GM18858 (cell line): Measurements from ENCODE around the gene VPS37C.
"Not testable (repeated sequence)": the region's sequence is repeated elsewhere in the genome, so short reads cannot be mapped to it uniquely, and the experiment has no call there.

Experiments used
- ATAC-seq: cut with Tn5 transposase; IDR thresholded peaks from one replicate; pipeline ENCODE4 v1.9.1; 2021; ENCODE audit not compliant: unreplicated experiment

Gene VPS37C

DNA sequence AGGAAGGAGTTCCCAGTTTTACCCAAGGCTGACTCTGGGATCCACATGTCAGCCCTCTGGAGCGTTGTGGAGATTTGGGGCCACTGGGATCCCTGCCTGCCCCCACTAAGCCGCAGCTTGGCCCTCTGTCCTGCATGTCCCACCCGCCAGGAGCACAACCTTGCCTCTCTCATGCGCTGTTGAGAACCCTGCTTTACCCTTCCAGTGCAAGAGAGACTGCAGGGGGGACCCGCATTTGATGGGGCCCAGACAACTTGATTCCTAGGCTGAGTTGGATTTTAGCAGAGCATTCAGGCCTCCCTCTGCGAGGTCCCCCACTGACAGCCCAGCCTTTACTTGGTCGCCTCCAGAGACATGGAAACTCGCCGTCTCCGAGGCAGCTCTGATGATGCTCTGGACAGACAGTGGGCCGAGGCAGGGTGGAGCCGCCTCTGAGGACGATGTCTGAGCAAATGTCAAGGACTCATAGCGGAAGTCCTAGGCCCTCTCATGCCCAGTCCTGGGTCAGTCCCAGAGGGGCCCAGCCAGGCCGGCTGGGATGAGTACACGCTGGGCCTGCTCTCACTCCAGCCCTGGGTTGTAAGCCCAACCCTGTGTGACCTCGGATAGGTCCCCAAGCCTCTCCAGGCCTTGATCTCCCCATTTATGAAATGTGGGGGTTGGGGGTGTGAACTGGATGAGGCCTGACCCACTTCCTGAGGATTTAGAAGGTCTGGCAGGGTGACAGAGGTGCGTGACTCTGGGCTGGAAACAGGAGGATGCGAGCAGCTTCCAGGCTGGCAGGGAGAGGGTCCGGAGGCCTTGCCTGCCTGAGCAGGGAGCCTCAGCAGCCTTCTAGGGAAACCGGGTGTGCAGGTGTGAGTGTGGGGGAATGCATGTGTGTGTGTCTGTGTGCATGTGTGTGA, 58.3 kb downstream of the VPS37C start:
- no peak for ATAC-seq

DNA sequence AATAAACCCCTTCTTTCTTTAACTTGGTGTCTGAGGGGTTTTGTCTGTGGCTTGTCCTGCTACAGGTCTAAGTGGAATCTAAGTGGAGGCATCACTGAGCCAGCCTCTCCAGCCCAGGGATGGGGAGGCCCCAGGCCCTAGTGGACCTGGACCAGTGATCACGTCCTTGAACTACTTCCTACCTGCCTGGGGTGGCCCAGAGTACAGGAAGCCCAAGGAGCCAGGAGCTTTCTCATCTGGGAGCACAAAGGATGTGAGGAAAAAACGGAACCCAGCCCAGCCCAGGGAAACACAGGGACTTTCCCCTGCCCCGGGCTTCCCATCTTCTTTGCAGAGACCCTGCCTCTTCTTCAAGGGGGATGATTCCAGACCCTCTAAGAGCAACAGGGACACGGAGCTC, 62.4 kb downstream of the VPS37C start:
- ATAC-seq: no peak

- ATAC-seq: not testable (repeated sequence)
These were observed 63.0 kb downstream of the VPS37C start for GRCh38 chr11:61098261-61098660.

DNA sequence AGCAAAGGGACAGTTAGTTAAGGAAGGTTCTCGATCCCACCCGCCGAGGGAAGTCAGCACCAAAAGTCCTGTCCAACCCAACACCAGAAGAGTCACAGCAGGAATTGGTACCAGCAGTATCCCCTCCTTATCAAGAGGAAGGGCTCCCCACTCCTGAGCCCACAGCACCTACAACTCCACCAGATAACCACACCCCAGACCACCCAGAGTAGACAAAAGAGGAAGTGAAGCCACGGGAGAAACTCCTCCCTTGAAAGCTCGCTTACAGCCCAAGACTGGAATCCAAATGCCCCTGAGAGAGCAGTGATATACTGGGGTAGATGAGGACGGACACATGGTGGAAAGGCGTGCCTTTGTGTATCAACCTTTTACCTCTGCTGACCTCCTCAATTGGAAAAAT, 66.2 kb downstream of the VPS37C start:
- ATAC-seq: no peak

DNA sequence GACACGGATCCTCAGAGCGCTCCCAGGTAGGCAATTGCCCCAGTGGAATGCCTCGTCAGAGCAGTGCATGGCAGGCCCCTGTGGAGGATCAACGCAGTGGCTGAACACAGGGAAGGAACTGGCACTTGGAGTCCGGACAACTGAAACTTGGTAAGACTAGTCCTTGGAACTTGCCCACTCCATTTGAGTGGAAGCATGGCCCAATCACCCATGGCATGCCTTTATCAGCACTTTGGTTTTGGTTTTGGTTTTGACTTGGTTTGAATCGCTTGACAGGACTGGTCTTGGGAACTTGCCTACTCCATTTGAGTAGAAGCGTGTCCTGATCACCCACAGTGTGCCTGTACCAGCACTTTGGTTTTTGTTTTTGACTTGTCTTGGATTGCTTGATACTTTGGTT, 67.1 kb downstream of the VPS37C start:
- ATAC-seq: not testable (repeated sequence)

- no peak for ATAC-seq
These were observed 68.1 kb downstream of the VPS37C start for GRCh38 chr11:61092908-61093763.

- ATAC-seq: no peak
These were observed 68.9 kb downstream of the VPS37C start for GRCh38 chr11:61092280-61092766.

DNA sequence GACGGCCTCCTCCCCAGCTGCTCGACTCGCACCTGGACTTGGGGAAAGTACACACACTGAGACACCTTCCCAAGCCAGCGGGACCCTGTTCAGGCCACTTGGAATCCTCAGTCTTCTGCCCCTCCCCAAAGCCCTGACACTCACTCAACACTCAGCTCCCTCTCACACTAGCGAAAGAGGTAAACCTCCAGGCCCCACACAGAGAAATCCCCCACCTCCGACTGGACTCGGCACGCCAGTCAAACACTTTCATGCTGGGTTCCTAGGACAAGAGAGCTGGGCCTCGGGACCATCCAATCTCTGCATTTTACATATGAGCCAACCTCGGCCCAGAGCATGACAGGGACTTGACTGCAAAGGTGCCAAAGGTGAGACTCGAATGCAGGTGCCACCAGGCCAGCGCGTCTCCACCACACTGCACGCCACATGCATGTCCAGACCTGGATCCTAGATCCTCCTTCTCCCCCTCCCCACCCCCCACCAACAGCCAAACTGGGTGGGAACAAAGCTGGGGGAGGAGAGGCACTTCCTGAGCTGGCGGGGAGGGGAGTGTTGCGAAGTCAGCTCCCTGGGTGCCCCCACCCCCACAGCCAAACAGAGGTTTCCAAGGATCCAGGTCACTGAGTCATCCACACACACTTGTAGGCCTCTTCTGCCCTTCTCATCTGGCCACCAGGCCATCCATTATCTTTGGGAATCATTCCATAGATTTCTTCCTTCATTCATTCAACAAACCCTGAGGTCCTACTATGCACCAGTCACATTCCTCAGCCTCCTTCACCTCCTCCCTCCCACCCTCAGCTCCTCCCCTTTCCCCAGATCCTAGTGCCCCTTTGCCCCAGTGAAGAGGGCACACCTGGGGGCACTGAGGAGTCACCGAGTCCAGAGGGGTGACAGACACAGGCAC, 69.6 kb downstream of the VPS37C start:
- no peak for ATAC-seq

GRCh38 chr11:61090982-61091372, 70.2 kb downstream of the VPS37C start:
- ATAC-seq: no peak

GRCh38 chr11:61090521-61090920, 70.7 kb downstream of the VPS37C start:
- no peak for ATAC-seq

DNA sequence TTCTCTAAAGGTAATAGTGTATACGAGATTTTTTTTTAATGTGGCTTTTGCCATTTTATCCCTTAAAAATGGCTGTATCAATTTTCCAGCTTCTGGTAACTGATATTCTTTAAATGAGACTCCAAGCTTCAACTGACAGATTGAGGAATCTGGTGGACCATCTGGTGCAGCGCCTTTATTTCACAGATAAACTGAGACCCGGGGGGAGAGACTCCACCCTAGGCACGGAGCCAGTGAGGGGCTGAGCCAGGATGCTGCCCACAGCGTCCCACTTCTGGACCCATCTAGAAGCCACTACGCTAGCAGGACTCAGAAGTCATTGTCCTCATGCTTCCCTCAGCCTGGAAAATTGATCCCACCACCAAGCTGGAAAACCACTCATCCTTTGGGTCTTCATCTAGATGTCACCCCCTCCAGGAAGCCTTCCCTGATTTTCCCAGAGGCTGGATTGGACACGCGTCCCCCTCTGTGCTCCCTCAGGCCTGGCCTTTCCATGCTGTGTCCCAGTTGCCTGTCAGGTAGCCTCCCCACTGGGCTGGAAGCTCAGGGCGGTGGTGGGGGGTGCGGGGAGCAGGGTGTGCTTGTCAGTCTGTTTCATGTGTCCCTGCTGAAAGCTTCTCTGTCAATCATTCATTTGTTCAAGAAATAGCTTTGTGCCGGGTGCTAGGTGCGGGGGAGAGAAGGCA, 71.3 kb downstream of the VPS37C start:
- no peak for ATAC-seq

GRCh38 chr11:61087426-61088119, 73.7 kb downstream of the VPS37C start:
- no peak for ATAC-seq

- ATAC-seq: no peak
These were observed 77.6 kb downstream of the VPS37C start for GRCh38 chr11:61083601-61084147.

- ATAC-seq: no peak
These were observed 78.2 kb downstream of the VPS37C start for GRCh38 chr11:61082931-61083531.

DNA sequence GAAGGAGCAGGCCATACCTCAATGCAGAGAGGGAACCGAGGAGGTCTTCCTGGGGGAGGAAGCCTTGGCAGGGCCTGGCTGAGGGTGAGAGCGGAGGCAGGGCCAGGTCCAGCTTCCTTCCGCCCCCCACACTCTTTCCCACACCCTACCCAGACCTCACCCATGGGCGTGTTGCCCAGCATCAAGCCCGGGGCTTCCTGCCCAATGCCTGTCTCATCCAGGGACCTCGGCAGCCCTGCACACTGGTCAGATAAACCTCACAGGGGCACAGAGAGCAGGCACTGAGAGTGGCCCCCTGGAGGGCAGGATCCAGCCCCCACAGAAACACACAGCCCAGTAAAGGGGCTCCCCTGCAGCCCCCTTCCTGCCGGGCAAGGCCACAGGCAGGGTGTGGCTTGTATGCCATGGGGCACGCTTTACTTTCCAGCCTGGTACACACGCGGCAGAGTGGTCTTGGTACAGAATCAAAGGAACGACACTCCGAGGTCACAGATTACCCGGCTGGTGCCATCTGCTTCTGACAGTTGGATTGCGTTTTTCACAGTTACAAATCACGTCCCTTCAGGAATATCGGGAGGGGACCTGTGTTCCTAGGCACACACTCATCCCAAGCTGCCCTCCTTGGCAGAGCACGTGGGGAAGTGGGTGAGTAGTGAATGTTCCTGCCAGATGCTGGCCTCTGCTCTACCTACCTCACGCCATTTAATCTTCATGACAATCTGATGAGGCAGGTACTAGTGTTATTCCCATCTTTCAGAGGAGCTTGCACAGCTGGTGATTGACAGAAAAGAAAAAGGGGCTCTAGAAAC, 79.0 kb downstream of the VPS37C start:
- no peak for ATAC-seq

DNA sequence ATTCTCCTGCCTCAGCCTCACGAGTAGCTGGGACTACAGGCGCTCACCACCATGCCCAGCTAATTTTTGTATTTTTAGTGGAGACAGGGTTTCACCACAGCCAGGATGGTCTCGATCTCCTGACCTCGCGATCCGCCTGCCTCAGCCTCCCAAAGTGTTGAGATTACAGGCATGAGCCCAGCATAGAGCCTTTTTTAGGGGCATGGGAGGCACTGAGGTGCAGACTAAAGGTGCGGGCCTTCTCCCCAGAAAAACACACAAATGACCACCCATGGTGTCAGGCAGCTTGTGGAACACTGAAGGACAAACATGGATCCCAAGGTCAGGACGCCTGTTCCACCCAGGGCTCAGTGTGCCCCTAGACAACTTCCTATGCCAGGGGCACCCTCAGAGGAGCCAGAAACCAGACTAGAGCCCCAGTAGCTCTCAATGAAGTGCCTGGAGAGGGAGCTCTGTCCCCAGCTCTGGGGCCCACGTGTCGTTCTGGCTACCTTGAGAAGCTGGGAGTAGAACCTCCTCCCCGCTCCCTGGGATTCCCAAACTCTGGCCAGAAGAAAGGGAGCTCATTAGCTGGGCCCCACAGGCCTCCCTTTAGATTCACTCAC, 80.1 kb downstream of the VPS37C start:
- no peak for ATAC-seq

- no peak for ATAC-seq
These were observed 80.7 kb downstream of the VPS37C start for GRCh38 chr11:61080526-61080925.
